ENCODE measurements around the gene VEGFB.

VEGFB gene

GRCh38 chr11:64262271-64263002 lies 28.1 kb downstream of the VEGFB start:
- DNase-seq (ENCODE audit: low read depth): no peak

GRCh38 chr11:64263021-64263946 lies 28.9 kb downstream of the VEGFB start:
- DNase-seq (ENCODE audit: low read depth): peak; percentile 72

GRCh38 chr11:64263947-64264317 lies 29.5 kb downstream of the VEGFB start:
- no peak for DNase-seq (ENCODE audit: low read depth)

- DNase-seq (ENCODE audit: low read depth): no peak
Measured at GRCh38 chr11:64264371-64264852, 30.0 kb downstream of the VEGFB start.

- DNase-seq (ENCODE audit: low read depth): no peak
Measured at GRCh38 chr11:64265176-64266160, 31.1 kb downstream of the VEGFB start.

GRCh38 chr11:64266339-64266738 lies 32.0 kb downstream of the VEGFB start:
- DNase-seq (ENCODE audit: low read depth): peak; percentile 42

GRCh38 chr11:64267207-64267945 lies 33.0 kb downstream of the VEGFB start:
- DNase-seq (ENCODE audit: low read depth): no peak

- peak; percentile 85 for DNase-seq (ENCODE audit: low read depth)
Measured at GRCh38 chr11:64268025-64268892, 33.9 kb downstream of the VEGFB start.

GRCh38 chr11:64268893-64269539 lies 34.6 kb downstream of the VEGFB start:
- peak; percentile 75 for DNase-seq (ENCODE audit: low read depth)

- DNase-seq (ENCODE audit: low read depth): peak; percentile 100
Measured at GRCh38 chr11:64269540-64270220, 35.3 kb downstream of the VEGFB start.

GRCh38 chr11:64275031-64275800 lies 40.8 kb downstream of the VEGFB start:
- DNase-seq (ENCODE audit: low read depth): no peak

GRCh38 chr11:64275841-64276240 lies 41.5 kb downstream of the VEGFB start:
- DNase-seq (ENCODE audit: low read depth): no peak

GRCh38 chr11:64276653-64277431 lies 42.5 kb downstream of the VEGFB start:
- peak; percentile 48 for DNase-seq (ENCODE audit: low read depth)

- DNase-seq (ENCODE audit: low read depth): no peak
Measured at GRCh38 chr11:64278576-64279190, 44.3 kb downstream of the VEGFB start.

- DNase-seq (ENCODE audit: low read depth): no peak
Measured at GRCh38 chr11:64281957-64282770, 47.8 kb downstream of the VEGFB start.

GRCh38 chr11:64283092-64283491 lies 48.7 kb downstream of the VEGFB start:
- no peak for DNase-seq (ENCODE audit: low read depth)

All from EH (cell line).